ENCODE data around the gene GRID1. TPM values are rescaled to one million over a fixed set of nuclear protein-coding genes. Genes with fewer than 3 reads are reported as not detected.

The GRID1 gene
- total RNA-seq, 1 donor from 2014 or later: 1.4 TPM

DNA sequence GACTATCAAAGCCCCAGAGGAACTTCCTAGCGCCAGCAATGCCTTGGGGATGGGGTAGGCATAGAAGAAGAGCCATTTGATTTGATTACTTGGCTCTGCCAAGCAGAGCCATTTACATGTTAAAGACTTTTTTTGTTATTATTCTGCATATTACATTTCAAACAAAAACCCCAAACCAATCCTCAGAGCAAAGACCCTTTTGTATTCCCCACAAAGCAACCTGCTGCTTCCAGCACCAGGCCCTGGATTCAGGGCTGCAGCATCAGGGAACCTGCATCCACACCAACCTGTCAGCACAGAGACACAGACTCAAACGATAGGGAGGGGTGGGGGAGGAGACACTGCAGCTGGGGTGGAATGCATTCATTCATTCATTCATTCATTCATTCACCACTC lies 73.2 kb downstream of the GRID1 start:
- no peak for DNase-seq (ENCODE audit: low spot score in 2 of 2)
- H3K27me3 ChIP-seq: no peaks in the 10 kb centered on the region
- H3K4me3 ChIP-seq: no peak overlapping the region
- no peak overlapping the region for H3K27ac ChIP-seq
- TF ChIP-seq, protein P1, sequence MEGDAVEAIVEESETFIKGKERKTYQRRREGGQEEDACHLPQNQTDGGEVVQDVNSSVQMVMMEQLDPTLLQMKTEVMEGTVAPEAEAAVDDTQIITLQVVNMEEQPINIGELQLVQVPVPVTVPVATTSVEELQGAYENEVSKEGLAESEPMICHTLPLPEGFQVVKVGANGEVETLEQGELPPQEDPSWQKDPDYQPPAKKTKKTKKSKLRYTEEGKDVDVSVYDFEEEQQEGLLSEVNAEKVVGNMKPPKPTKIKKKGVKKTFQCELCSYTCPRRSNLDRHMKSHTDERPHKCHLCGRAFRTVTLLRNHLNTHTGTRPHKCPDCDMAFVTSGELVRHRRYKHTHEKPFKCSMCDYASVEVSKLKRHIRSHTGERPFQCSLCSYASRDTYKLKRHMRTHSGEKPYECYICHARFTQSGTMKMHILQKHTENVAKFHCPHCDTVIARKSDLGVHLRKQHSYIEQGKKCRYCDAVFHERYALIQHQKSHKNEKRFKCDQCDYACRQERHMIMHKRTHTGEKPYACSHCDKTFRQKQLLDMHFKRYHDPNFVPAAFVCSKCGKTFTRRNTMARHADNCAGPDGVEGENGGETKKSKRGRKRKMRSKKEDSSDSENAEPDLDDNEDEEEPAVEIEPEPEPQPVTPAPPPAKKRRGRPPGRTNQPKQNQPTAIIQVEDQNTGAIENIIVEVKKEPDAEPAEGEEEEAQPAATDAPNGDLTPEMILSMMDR (IDR thresholded peaks at IDR 0.05): no peak
- intact Hi-C loops (cut with DNase I): no loop called here
- H3K36me3 ChIP-seq: no peaks in the 10 kb centered on the region
- no peaks in the 10 kb centered on the region for H3K9me3 ChIP-seq
- H3K4me1 ChIP-seq: no peaks in the 10 kb centered on the region

DNA sequence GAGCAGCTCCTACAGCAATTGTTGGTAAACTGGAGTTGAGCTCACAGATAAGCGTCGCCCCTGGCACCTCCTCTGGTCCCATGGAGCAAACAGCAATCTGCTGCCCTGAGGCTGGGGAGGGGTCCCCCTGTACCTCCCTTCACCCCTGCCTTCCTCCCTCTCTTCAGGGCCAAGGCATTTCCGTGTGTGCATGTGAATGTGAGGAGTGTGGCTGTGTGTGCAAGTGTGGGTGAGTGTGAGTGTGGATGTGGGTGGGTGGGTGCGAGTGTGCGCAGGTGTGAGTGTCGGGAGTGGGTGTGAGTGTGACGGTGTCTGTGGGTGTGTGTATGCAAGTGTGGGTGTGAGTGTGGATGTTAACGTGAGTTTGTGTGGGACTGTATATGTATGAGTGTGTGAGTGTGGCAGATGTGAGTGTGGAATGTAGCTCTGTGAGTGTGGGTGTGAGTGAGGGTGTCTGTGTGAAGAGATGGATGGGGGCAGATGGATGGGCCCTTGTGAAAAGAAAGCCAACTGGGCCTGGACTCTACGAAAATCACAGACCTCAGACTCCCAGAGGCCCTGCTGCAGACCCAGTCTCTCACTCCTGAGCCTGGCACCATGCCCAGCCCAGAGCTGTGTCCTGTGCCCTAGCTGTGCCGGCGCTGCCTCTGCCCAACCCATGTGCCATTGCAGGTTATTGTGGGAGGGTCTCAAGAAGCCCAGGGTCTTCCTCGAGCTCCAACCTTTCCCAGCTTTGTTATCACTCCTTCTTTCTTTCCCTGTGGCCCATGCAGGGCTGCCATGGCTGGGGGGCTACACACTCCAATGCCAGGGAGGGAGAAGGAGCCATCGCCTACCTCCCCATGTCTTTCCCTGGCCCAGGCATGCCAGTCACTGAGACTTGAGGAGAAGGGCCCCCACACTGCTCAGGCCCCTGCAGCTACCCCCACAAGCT lies 73.9 kb downstream of the GRID1 start:
- intact Hi-C loops (cut with DNase I): no loop called here
- no peak overlapping the region for H3K4me3 ChIP-seq
- TF ChIP-seq, protein P1 (IDR thresholded peaks at IDR 0.05): no peak

DNA sequence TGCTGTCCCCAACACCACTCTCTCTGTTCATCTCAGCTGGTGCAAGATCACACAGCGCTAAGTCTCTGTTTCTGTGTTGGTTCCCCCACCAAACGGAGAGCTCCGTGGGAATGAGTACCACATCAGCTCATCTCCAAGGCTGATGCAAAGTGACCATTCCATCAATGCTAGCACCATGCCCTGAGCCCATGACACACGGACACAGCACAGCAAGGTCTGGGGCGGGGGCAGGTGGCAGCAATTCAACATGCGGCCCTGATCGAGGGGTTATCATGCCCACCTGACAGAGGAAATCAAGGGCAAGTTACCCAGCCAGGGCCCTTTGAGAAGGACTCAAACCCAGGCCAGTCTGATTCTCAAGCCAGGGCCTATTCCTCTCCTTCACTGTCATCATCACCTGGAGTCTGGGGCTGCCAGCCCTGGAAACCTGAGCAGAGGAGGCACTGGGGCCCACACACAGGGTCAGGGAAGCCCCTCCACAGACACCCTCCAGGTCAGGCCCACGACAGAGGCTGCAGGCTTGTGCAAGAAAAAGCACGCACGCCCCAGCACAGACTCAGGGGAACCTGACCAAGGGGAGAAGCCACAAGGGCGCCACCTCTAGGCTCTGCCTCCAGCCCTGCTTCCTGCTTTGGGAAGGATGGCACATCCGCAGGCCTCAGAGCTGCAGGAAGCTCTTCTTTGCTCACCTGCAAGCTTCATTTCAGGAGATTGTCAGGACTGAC lies 74.8 kb downstream of the GRID1 start:
- Histone ChIP-seq H3K27ac (no peak overlapping the region), H3K4me3 (no peak overlapping the region), H3K27me3 (no peaks in the 10 kb centered on the region), H3K4me1 (no peaks in the 10 kb centered on the region), H3K36me3 (no peaks in the 10 kb centered on the region), H3K9me3 (no peaks in the 10 kb centered on the region)
- TF ChIP-seq, protein P1 (IDR thresholded peaks at IDR 0.05): no peak
- intact Hi-C loops (cut with DNase I): no loop called here
- DNase-seq (ENCODE audit: low spot score in 2 of 2): no peak

More for the DNA sequence above, 73.9 kb downstream of the GRID1 start:
- H3K4me1 ChIP-seq: no peaks in the 10 kb centered on the region
- H3K36me3 ChIP-seq: no peaks in the 10 kb centered on the region
- H3K27ac ChIP-seq: no peak overlapping the region
- no peaks in the 10 kb centered on the region for H3K27me3 ChIP-seq
- DNase-seq (ENCODE audit: low spot score in 2 of 2): no peak
- H3K9me3 ChIP-seq: no peaks in the 10 kb centered on the region

DNA sequence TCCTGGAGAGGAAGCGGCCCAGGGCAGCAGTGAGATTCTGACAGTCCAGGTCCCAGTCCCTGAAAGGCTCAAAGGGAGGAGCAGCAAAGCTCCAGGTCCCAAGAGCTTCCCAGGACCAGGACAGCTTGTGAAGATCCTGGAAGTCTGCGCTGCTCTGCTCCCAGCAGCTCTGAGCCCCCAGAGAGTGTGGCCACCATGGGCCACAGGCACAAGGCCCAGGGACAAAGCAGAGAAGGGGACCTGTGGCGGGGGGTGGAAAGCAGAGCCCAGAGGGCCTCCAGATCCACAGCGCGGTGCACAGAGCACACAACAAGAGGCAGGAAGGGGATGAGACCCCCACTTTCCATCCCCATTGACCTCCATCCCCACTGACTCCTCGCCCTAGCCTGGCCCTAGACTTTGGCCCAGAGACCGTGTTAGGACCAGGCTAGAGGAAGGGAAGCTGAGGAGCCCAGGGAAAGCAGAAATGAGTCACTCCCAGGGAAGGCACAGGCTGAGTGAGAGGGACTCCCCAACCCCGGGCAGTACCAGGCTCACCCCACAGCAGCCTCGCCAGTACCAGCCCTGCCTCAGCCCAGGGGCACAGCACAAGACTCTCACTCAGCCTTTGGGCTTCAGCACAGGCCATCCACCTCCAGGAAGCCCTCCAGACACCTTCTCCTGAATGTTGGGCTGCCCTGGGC lies 75.5 kb downstream of the GRID1 start:
- Histone ChIP-seq H3K36me3 (no peaks in the 10 kb centered on the region), H3K4me1 (no peaks in the 10 kb centered on the region), H3K4me3 (no peak overlapping the region), H3K27me3 (no peaks in the 10 kb centered on the region), H3K27ac (no peak overlapping the region), H3K9me3 (no peaks in the 10 kb centered on the region)
- intact Hi-C loops (cut with DNase I): no loop called here
- no peak for DNase-seq (ENCODE audit: low spot score in 2 of 2)
- TF ChIP-seq, protein P1 (IDR thresholded peaks at IDR 0.05): no peak

DNA sequence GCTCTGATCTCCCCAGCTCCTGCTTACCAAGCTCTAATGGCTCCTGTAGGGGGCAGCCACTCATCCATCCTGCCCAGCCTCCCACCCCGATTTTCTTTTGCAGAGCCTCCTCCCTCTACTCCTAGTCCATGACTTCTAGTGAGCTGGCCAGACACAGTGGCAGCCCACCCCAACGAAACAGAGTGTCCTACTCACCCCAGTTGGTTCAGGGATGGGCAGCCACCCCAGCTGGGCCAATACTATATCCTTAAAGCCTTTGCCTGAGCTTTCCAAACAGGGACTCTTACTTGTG lies 77.1 kb downstream of the GRID1 start:
- intact Hi-C loops (cut with DNase I): no loop called here
- no peak overlapping the region for H3K27ac ChIP-seq
- DNase-seq (ENCODE audit: low spot score in 2 of 2): no peak
- no peaks in the 10 kb centered on the region for H3K27me3 ChIP-seq
- H3K9me3 ChIP-seq: no peaks in the 10 kb centered on the region
- TF ChIP-seq, protein P1 (IDR thresholded peaks at IDR 0.05): no peak
- no peaks in the 10 kb centered on the region for H3K4me1 ChIP-seq
- H3K36me3 ChIP-seq: no peaks in the 10 kb centered on the region
- H3K4me3 ChIP-seq: no peak overlapping the region
